K562 (cell line): Measurements from ENCODE around the gene KDM2A. TPM values are rescaled to one million over a fixed set of nuclear protein-coding genes. Genes with fewer than 3 reads are reported as not detected.

Experiments used
- ATAC-seq: fragments of 200-7000 bp; cut with Tn5 transposase; 3 replicates; pipeline ENCODE4 v1.9.1; 2020; ENCODE audit warnings: moderate library complexity
- BruUV-seq: library from RNA; stranded (reverse); fragments of 400-500 nt; replicated peaks from 2 replicates; lab custom pipeline; 2021; lab: Mats Ljungman, UMichigan
- CTCF ChIA-PET: fragments of 300-600 bp; formaldehyde crosslinking; extraction: SDS; loops from one replicate; lab custom pipeline; 2021; ENCODE audit warnings: low intra/inter-chr PET ratio; lab: Yijun Ruan, JAX
- POLR2A ChIA-PET: fragments of 300-600, 350-650 bp; sonication (Branson Sonifier 250); formaldehyde crosslinking; extraction: SDS; loops from one replicate; lab custom pipeline; 2021; ENCODE audit warnings: antibody characterized with exemption, inconsistent platforms; lab: Yijun Ruan, JAX
- DNase-seq, 4 experiments: peaks; one replicate each; pipeline versions ENCODE4 v3.0.0 to v3.0.0-alpha.2; 2011 to 2018; ENCODE audit warnings: low spot score in 3 of 4, mixed read lengths in 3 of 4; ENCODE audit errors: extremely low read depth in 1 of 4
- FAIRE-seq: peaks from 2 replicates; lab custom pipeline; 2011; peaks lifted over from hg19 to GRCh38; lab: Jason Lieb, UNC
- H2AFZ ChIP-seq: 2 replicates; pipeline ENCODE4 v1.6.0; 2011; ENCODE audit warnings: low read depth, low read length, control low read depth, inconsistent platforms
- H3K27ac ChIP-seq: fragments of 200-600 bp; 3 replicates; pipeline ENCODE4 v1.8.0; 2011; ENCODE audit warnings: low read depth, mild to moderate bottlenecking, control low read depth, inconsistent platforms, low read length, moderate library complexity, mixed read lengths; ENCODE audit errors: extremely low read depth
- H3K27me3 ChIP-seq, 2 experiments: fragments of 300-600 bp in 1 of 2; 2 replicates in 1 of 2; 3 replicates in 1 of 2; pipeline versions ENCODE4 v1.6.0 to v1.8.0; 2011; ENCODE audit warnings: inconsistent platforms in 2 of 2, low read length in 2 of 2, mild to moderate bottlenecking in 1 of 2, mixed read lengths in 1 of 2, moderate library complexity in 1 of 2; ENCODE audit not compliant: control insufficient read depth in 2 of 2, insufficient read depth in 2 of 2
- H3K36me3 ChIP-seq: fragments of 300-600 bp; 3 replicates; pipeline ENCODE4 v1.8.0; 2011; ENCODE audit warnings: mild to moderate bottlenecking, low read length, inconsistent platforms; ENCODE audit not compliant: control insufficient read depth, insufficient read depth
- H3K4me1 ChIP-seq, 2 experiments: fragments of 200-600 bp in 1 of 2; replicated peaks in 1 of 2; 2 replicates in 1 of 2; 3 replicates in 1 of 2; pipeline versions ENCODE4 v1.5.1 to v1.8.0; 2011; ENCODE audit warnings: inconsistent platforms in 2 of 2, low read length in 2 of 2, mild to moderate bottlenecking in 1 of 2, mixed read lengths in 1 of 2, moderate library complexity in 1 of 2; ENCODE audit not compliant: control insufficient read depth in 2 of 2, insufficient read depth in 2 of 2
- H3K4me2 ChIP-seq: 2 replicates; pipeline ENCODE4 v1.6.1; 2011; ENCODE audit warnings: low read length, control low read depth, inconsistent platforms, mixed read lengths; ENCODE audit not compliant: insufficient read depth
- H3K4me3 ChIP-seq: fragments of 200-600 bp; sonication (generic), shearing (Covaris generic); 2 replicates; pipeline ENCODE4 v1.5.1; 2016; ENCODE audit warnings: control low read depth, inconsistent platforms
- H3K79me2 ChIP-seq: fragments of 200-600 bp; 3 replicates; pipeline ENCODE4 v1.8.0; 2011; ENCODE audit warnings: low read length, inconsistent platforms; ENCODE audit not compliant: control insufficient read depth, insufficient read depth
- H3K9ac ChIP-seq, 2 experiments: 2 replicates each; pipeline versions ENCODE4 v1.6.0 to v1.6.1; 2011; ENCODE audit warnings: low read depth in 2 of 2, low read length in 2 of 2, control low read depth in 1 of 2, inconsistent platforms in 1 of 2, mild to moderate bottlenecking in 1 of 2, mixed read lengths in 1 of 2; ENCODE audit not compliant: insufficient read depth in 1 of 2
- H3K9me1 ChIP-seq: one replicate; pipeline ENCODE4 v1.6.0; 2011; ENCODE audit warnings: inconsistent platforms, mild to moderate bottlenecking, low read length, moderate library complexity; ENCODE audit not compliant: control insufficient read depth, insufficient read depth
- H3K9me3 ChIP-seq: replicated peaks from 2 replicates; pipeline ENCODE4 v1.5.1; 2011; ENCODE audit warnings: low read depth, low read length, inconsistent platforms; ENCODE audit not compliant: control insufficient read depth, insufficient read depth
- H4K20me1 ChIP-seq: replicated peaks from 2 replicates; pipeline ENCODE4 v1.6.1; 2011; ENCODE audit warnings: low read length, inconsistent platforms, mixed read lengths; ENCODE audit not compliant: control insufficient read depth, insufficient read depth
- ARNT ChIP-seq, 2 experiments: fragments of 450-650 bp; IDR thresholded peaks; 2 replicates each; pipeline ENCODE4 v1.6.1; 2016; ENCODE audit warnings: mild to moderate bottlenecking in 1 of 2
- C11orf30 ChIP-seq: fragments of 450-650 bp; IDR thresholded peaks from 2 replicates; pipeline ENCODE4 v1.6.1; 2016; ENCODE audit warnings: low read depth, mild to moderate bottlenecking
- EHMT2 ChIP-seq: fragments of 450-650 bp; IDR thresholded peaks from 2 replicates; pipeline ENCODE4 v1.6.1; 2018; ENCODE audit warnings: antibody characterized with exemption
- RBFOX2 ChIP-seq: fragments of 200-400 bp; formaldehyde crosslinking; IDR thresholded peaks from 2 replicates; pipeline ENCODE4 v1.6.1; 2017; ENCODE audit warnings: low read depth, mild to moderate bottlenecking, low read length, moderate library complexity
- TARDBP ChIP-seq: fragments of 450-650 bp; IDR thresholded peaks from 2 replicates; pipeline ENCODE4 v1.6.1; 2016
- ZNF12 ChIP-seq: sonication (generic); formaldehyde crosslinking; IDR thresholded peaks from 2 replicates; pipeline ENCODE4 v1.4.0; 2020; ENCODE audit warnings: mild to moderate bottlenecking, missing genetic modification reagents
- ZNF146 ChIP-seq: IDR thresholded peaks from one replicate; pipeline ENCODE4 v1.6.1; 2018; ENCODE audit warnings: missing compliant biosample characterization; ENCODE audit not compliant: unreplicated experiment
- WGBS: fragments of 100-300 bp; shearing (Covaris generic); methylation state at CpG from one replicate; pipeline ENCODE4 v1.1.6; 2016; ENCODE audit warnings: low coverage, mixed read lengths; ENCODE audit not compliant: insufficient coverage; ENCODE audit errors: missing lambda C conversion rate; 5-methylcytosine and 5-hydroxymethylcytosine counted together
- in situ Hi-C: fragments of 300-500 bp; cut with MboI; formaldehyde crosslinking; loops from 4 replicates; pipeline ENCODE4 v1.15.0; 2018; ENCODE audit warnings: inconsistent platforms, mixed read lengths
- intact Hi-C: fragments of 100-400 bp; cut with micrococcal nuclease; formaldehyde crosslinking; loops from 2 replicates; pipeline ENCODE4 v1.14.2; 2022
- polyA plus RNA-seq, 8 experiments: library from polyadenylated mRNA; depleted of rRNA in 4 of 8; stranded (reverse) in 5 of 8; unstranded in 3 of 8; fragments of >200 nt; fragmentation: Nextera tagmentation in 2 of 8; fragmentation: Illumina TruSeq in 1 of 8; extraction: Ambion mirVana in 2 of 8; extraction: Trizol in 1 of 8; gene quantifications; 2 replicates each; pipeline versions ENCODE4 v1.2.1 to v1.2.3, GENCODE V29; 2011 to 2014; ENCODE audit warnings: inconsistent platforms in 1 of 8, missing spikeins in 1 of 8
- total RNA-seq, 7 experiments: library from RNA; depleted of rRNA in 6 of 7; stranded (reverse); fragments of >200 nt in 6 of 7; fragmentation: Illumina TruSeq in 2 of 7; extraction: Trizol in 2 of 7; gene quantifications; 2 replicates each; pipeline versions ENCODE4 v1.2.1 to v1.2.3, GENCODE V29; 2011 to 2021; ENCODE audit warnings: low replicate concordance in 1 of 7
- TF ChIP-seq, protein P1 (sequence below), 3 experiments: IDR thresholded peaks in 2 of 3; conservative IDR thresholded peaks in 1 of 3; 2 replicates each; pipeline ENCODE4 v1.5.1; 2011 to 2012; ENCODE audit warnings: low read length in 3 of 3, mild to moderate bottlenecking in 3 of 3, control low read depth in 2 of 3, improper control_type of control experiment in 1 of 3, inconsistent platforms in 1 of 3, low read depth in 1 of 3, mixed read lengths in 1 of 3, moderate library complexity in 1 of 3; ENCODE audit not compliant: insufficient read depth in 2 of 3
- TF ChIP-seq, protein P2 (sequence below): IDR thresholded peaks from 2 replicates; pipeline ENCODE4 v1.6.1; 2016; ENCODE audit warnings: missing genetic modification characterization, missing compliant biosample characterization
- TF ChIP-seq, protein P3 (sequence below): fragments of 450-650 bp; IDR thresholded peaks from 2 replicates; pipeline ENCODE4 v1.6.1; 2016; ENCODE audit warnings: borderline replicate concordance
- TF ChIP-seq, protein P4 (sequence below), 2 experiments: fragments of 450-650 bp; IDR thresholded peaks; 2 replicates each; pipeline ENCODE4 v1.6.1; 2018; ENCODE audit warnings: mild to moderate bottlenecking in 2 of 2, low read depth in 1 of 2; ENCODE audit not compliant: partially characterized antibody in 2 of 2

Gene KDM2A
- total and polyA plus RNA-seq, 9 of the 15 experiments (the other 6 are each of a cell fraction or from before 2014, with no cell fraction given): 5.0 to 39.3 (median 21.3) TPM

DNA sequence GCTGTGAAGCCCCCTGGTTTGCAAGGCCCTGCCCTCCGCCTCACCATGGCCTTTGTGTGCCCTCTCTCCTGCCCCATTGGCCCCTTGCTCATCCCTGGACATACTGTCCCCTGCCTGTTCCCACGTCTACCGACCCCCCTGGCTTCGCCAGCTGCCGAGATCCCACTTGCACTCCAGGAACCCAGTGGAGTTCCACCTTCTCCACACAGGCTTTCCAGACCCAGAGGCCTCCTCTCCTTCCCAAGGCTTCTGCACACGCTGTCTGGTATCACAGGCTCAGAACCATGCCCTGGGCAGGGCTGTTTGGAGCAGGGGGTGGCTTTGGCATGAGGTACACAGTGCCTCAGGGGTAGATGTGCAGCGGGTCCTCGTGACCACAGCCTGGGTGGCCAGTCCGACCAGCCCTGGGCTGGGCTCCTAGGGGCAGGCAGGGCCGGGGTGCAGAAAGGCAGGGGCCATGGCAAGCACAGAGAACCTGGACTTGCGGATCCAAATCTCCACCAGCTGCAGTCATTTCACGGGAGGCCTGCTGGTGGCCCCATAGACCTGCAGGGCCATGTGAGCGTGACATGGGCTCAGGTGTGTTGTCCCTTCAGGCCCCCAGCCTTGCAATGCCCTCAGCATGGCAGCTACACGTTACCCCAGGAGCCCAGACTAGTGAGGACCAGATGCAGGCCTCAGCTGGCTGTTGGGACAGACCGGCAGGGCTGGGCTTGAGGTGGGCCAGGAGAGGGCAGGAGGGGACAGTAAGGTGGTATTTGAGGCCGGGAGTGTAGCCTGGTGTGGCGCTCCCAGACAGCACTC lies 156.7 kb downstream of the KDM2A start:
- Histone ChIP-seq H3K4me2 (no peak overlapping the region; the same call in 1 of the 2 replicates), H3K27ac (peak overlapping the region; percentile 95), H3K4me3 (no peak overlapping the region), H3K9ac (peak overlapping the region; percentile 82 to 89), H3K9me1 (no peaks in the 10 kb centered on the region), H3K36me3 (peaks cover 81% of the 10 kb centered on the region; the same call in 2 of the 3 replicates), H2AFZ (no peak overlapping the region), H3K9me3 (no peaks in the 10 kb centered on the region), H3K27me3 (no peaks in the 10 kb centered on the region), H3K79me2 (peaks cover 84% of the 10 kb centered on the region), H4K20me1 (peaks cover 3% of the 10 kb centered on the region; the same call in 1 of the 2 replicates), H3K4me1 (peaks cover 27 to 88% of the 10 kb centered on the region in 2 experiments)
- CTCF ChIA-PET: interaction anchor here (1.7 kb wide), 1 partner anchor 41 kb away, joined by 6 read pairs; no protein-coding TSS in a partner anchor
- BruUV-seq: no TSS peak
- in situ Hi-C loops (loop anchor here (5.0 kb wide), 1 partner anchor 36 kb away; no protein-coding TSS in a partner anchor), intact Hi-C loops (no loop called here)
- no peak for DNase-seq
- POLR2A ChIA-PET: interaction anchor here (0.6 kb wide), 1 partner anchor 25 kb away, joined by 3 read pairs; no protein-coding TSS in a partner anchor
- 81% methylated on average over 17 of the region's 17 CpGs for WGBS
- ATAC-seq: peak; percentile 3; the same call in 2 of the 3 replicates
- no peak for FAIRE-seq
- TF ChIP-seq ZNF12 (CRISPR knock-in tag) (no peak), EHMT2 (no peak), TARDBP (no peak), ARNT (IDR thresholded peaks at IDR 0.05) (no peak), C11orf30 (no peak), ZNF146 (no peak), RBFOX2 (peak; percentile 38)
- TF ChIP-seq, protein P1, sequence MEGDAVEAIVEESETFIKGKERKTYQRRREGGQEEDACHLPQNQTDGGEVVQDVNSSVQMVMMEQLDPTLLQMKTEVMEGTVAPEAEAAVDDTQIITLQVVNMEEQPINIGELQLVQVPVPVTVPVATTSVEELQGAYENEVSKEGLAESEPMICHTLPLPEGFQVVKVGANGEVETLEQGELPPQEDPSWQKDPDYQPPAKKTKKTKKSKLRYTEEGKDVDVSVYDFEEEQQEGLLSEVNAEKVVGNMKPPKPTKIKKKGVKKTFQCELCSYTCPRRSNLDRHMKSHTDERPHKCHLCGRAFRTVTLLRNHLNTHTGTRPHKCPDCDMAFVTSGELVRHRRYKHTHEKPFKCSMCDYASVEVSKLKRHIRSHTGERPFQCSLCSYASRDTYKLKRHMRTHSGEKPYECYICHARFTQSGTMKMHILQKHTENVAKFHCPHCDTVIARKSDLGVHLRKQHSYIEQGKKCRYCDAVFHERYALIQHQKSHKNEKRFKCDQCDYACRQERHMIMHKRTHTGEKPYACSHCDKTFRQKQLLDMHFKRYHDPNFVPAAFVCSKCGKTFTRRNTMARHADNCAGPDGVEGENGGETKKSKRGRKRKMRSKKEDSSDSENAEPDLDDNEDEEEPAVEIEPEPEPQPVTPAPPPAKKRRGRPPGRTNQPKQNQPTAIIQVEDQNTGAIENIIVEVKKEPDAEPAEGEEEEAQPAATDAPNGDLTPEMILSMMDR (IDR thresholded peaks at IDR 0.05 in 2 of 3, conservative IDR thresholded peaks at IDR 0.05 in 1 of 3; ENCODE audit: insufficient read depth in 2 of 3, low read depth in 1 of 3, low read length in 3 of 3): peak; percentile 11 to 29 (median 29); a peak in 3 of 6 replicates
- TF ChIP-seq, protein P2, sequence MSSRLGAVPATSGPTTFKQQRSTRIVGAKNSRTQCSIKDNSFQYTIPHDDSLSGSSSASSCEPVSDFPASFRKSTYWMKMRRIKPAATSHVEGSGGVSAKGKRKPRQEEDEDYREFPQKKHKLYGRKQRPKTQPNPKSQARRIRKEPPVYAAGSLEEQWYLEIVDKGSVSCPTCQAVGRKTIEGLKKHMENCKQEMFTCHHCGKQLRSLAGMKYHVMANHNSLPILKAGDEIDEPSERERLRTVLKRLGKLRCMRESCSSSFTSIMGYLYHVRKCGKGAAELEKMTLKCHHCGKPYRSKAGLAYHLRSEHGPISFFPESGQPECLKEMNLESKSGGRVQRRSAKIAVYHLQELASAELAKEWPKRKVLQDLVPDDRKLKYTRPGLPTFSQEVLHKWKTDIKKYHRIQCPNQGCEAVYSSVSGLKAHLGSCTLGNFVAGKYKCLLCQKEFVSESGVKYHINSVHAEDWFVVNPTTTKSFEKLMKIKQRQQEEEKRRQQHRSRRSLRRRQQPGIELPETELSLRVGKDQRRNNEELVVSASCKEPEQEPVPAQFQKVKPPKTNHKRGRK: no peak
- TF ChIP-seq, protein P3, sequence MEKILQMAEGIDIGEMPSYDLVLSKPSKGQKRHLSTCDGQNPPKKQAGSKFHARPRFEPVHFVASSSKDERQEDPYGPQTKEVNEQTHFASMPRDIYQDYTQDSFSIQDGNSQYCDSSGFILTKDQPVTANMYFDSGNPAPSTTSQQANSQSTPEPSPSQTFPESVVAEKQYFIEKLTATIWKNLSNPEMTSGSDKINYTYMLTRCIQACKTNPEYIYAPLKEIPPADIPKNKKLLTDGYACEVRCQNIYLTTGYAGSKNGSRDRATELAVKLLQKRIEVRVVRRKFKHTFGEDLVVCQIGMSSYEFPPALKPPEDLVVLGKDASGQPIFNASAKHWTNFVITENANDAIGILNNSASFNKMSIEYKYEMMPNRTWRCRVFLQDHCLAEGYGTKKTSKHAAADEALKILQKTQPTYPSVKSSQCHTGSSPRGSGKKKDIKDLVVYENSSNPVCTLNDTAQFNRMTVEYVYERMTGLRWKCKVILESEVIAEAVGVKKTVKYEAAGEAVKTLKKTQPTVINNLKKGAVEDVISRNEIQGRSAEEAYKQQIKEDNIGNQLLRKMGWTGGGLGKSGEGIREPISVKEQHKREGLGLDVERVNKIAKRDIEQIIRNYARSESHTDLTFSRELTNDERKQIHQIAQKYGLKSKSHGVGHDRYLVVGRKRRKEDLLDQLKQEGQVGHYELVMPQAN: no peak
- TF ChIP-seq, protein P4, sequence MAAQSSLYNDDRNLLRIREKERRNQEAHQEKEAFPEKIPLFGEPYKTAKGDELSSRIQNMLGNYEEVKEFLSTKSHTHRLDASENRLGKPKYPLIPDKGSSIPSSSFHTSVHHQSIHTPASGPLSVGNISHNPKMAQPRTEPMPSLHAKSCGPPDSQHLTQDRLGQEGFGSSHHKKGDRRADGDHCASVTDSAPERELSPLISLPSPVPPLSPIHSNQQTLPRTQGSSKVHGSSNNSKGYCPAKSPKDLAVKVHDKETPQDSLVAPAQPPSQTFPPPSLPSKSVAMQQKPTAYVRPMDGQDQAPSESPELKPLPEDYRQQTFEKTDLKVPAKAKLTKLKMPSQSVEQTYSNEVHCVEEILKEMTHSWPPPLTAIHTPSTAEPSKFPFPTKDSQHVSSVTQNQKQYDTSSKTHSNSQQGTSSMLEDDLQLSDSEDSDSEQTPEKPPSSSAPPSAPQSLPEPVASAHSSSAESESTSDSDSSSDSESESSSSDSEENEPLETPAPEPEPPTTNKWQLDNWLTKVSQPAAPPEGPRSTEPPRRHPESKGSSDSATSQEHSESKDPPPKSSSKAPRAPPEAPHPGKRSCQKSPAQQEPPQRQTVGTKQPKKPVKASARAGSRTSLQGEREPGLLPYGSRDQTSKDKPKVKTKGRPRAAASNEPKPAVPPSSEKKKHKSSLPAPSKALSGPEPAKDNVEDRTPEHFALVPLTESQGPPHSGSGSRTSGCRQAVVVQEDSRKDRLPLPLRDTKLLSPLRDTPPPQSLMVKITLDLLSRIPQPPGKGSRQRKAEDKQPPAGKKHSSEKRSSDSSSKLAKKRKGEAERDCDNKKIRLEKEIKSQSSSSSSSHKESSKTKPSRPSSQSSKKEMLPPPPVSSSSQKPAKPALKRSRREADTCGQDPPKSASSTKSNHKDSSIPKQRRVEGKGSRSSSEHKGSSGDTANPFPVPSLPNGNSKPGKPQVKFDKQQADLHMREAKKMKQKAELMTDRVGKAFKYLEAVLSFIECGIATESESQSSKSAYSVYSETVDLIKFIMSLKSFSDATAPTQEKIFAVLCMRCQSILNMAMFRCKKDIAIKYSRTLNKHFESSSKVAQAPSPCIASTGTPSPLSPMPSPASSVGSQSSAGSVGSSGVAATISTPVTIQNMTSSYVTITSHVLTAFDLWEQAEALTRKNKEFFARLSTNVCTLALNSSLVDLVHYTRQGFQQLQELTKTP (IDR thresholded peaks at IDR 0.05; ENCODE audit: low read depth in 1 of 2, partially characterized antibody in 2 of 2): no peak
